Panc1 (cell line): Measurements from ENCODE around the gene PDZK1. TPM values are rescaled to one million over a fixed set of nuclear protein-coding genes. Genes with fewer than 3 reads are reported as not detected.

Experiments used
- ATAC-seq: fragments of 200-7000 bp; cut with Tn5 transposase; 2 replicates; pipeline ENCODE4 v1.9.1; 2020; ENCODE audit warnings: mild to moderate bottlenecking, moderate library complexity
- BruUV-seq: library from RNA; stranded (reverse); fragments of 400-500 nt; replicated peaks from 2 replicates; lab custom pipeline; 2021; lab: Mats Ljungman, UMichigan
- CTCF ChIA-PET: fragments of 300-600 bp; sonication (Branson Sonifier 250); formaldehyde crosslinking; loops from one replicate; lab custom pipeline; 2022; ENCODE audit warnings: antibody characterized with exemption; lab: Charles Lee
- POLR2A ChIA-PET: fragments of 300-600 bp; sonication (Branson Sonifier 250); formaldehyde crosslinking; loops from one replicate; lab custom pipeline; 2022; ENCODE audit warnings: antibody characterized with exemption; lab: Charles Lee
- DNase-seq: peaks from one replicate; pipeline ENCODE4 v3.0.0-alpha.2; 2010; ENCODE audit warnings: low read depth, low spot score
- H3K27ac ChIP-seq: 2 replicates; pipeline ENCODE4 v1.5.1; 2011; ENCODE audit warnings: mild to moderate bottlenecking, low read length, inconsistent platforms
- H3K27me3 ChIP-seq: fragments of 200-500 bp; sonication (Bioruptor generic); 2 replicates; pipeline ENCODE4 v1.6.0; 2014; ENCODE audit warnings: low read length, inconsistent platforms; ENCODE audit not compliant: control insufficient read depth, insufficient read depth
- H3K36me3 ChIP-seq: fragments of 200-500 bp; sonication (Bioruptor generic); 2 replicates; pipeline ENCODE4 v1.5.1; 2014; ENCODE audit warnings: inconsistent platforms, mild to moderate bottlenecking, low read length, moderate library complexity; ENCODE audit not compliant: control insufficient read depth, insufficient read depth
- H3K4me1 ChIP-seq: 2 replicates; pipeline ENCODE4 v1.5.1; 2011; ENCODE audit warnings: inconsistent platforms, mild to moderate bottlenecking, low read length, moderate library complexity; ENCODE audit not compliant: control insufficient read depth, insufficient read depth
- H3K4me3 ChIP-seq, 2 experiments: 2 replicates each; pipeline ENCODE4 v1.5.1; 2011 to 2012; ENCODE audit warnings: low read depth in 2 of 2, low read length in 2 of 2, mild to moderate bottlenecking in 2 of 2, inconsistent platforms in 1 of 2, moderate library complexity in 1 of 2
- H3K9me3 ChIP-seq: fragments of 200-500 bp; sonication (Bioruptor generic); 2 replicates; pipeline ENCODE4 v1.5.1; 2014; ENCODE audit warnings: low read depth, mild to moderate bottlenecking, inconsistent platforms, low read length, moderate library complexity; ENCODE audit not compliant: control insufficient read depth, insufficient read depth
- CTCF ChIP-seq: fragments of 450-650 bp; IDR thresholded peaks from 2 replicates; pipeline ENCODE4 v1.5.1; 2017; ENCODE audit warnings: mild to moderate bottlenecking
- POLR2AphosphoS5 ChIP-seq: IDR thresholded peaks from 2 replicates; pipeline ENCODE4 v1.6.1; 2012; ENCODE audit warnings: mild to moderate bottlenecking, low read depth, low read length, moderate library complexity
- REST ChIP-seq, 2 experiments: IDR thresholded peaks; 2 replicates each; pipeline ENCODE4 v1.6.1; 2011 to 2012; ENCODE audit warnings: low read depth in 2 of 2, control low read depth in 1 of 2, low read length in 1 of 2, mild to moderate bottlenecking in 1 of 2, moderate library complexity in 1 of 2; ENCODE audit not compliant: insufficient read depth in 1 of 2
- SIN3A ChIP-seq: IDR thresholded peaks from 2 replicates; pipeline ENCODE4 v1.6.1; 2012; ENCODE audit warnings: low read depth, mild to moderate bottlenecking, low read length, moderate library complexity, borderline replicate concordance; ENCODE audit not compliant: insufficient read depth
- TCF7L2 ChIP-seq: IDR thresholded peaks from 2 replicates; pipeline ENCODE4 v1.6.1; 2011; ENCODE audit warnings: mild to moderate bottlenecking, low read depth, low read length, inconsistent platforms
- in situ Hi-C: cut with HindIII; loops from 2 replicates; pipeline ENCODE4 v1.10.0; 2016; ENCODE audit warnings: low sequenced_read_pairs, low pct_unique_long_range_greater_than_20kb
- intact Hi-C: fragments of 100-400 bp; cut with micrococcal nuclease; formaldehyde crosslinking; loops from one replicate; pipeline ENCODE4 v1.10.0; 2022; ENCODE audit not compliant: unreplicated experiment
- total RNA-seq: library from RNA; stranded (reverse); gene quantifications from one replicate; pipeline ENCODE4 v1.2.1, GENCODE V29; 2021; ENCODE audit not compliant: unreplicated experiment

The PDZK1 gene
- total RNA-seq, 1 experiment from 2014 or later: 2.3 TPM

GRCh38 chr1:145717833-145718232 lies 10.7 kb upstream of the PDZK1 start:
- intact Hi-C loops (no loop called here), in situ Hi-C loops (no loop called here)
- no peaks in the 10 kb centered on the region for H3K9me3 ChIP-seq
- no peak overlapping the region for H3K4me3 ChIP-seq
- 0 out of 2 replicates have a peak overlapping the region, but pooled peaks have one; percentile 13 for H3K27ac ChIP-seq
- ChIA-PET POLR2A (no interaction called here), CTCF (no interaction called here)
- H3K4me1 ChIP-seq: peaks cover 22% of the 10 kb centered on the region
- ATAC-seq: no peak
- TF ChIP-seq POLR2AphosphoS5 (no peak), CTCF (no peak), REST (IDR thresholded peaks at IDR 0.05; ENCODE audit: insufficient read depth in 1 of 2, low read depth in 2 of 2, low read length in 1 of 2) (no peak), TCF7L2 (no peak), SIN3A (no peak)
- no peaks in the 10 kb centered on the region for H3K27me3 ChIP-seq
- BruUV-seq: no TSS peak
- DNase-seq: no peak
- H3K36me3 ChIP-seq: no peaks in the 10 kb centered on the region

- intact Hi-C loops: no loop called here
- no peaks in the 10 kb centered on the region for H3K27me3 ChIP-seq
- ChIA-PET CTCF (interaction anchor here (0.6 kb wide), 1 partner anchor 207 kb away, joined by 3 read pairs; no protein-coding TSS in a partner anchor), POLR2A (no interaction called here)
- no peak for ATAC-seq
- in situ Hi-C loops: no loop called here
- TF ChIP-seq TCF7L2: no peak
- TF ChIP-seq REST (IDR thresholded peaks at IDR 0.05; ENCODE audit: insufficient read depth in 1 of 2, low read depth in 2 of 2, low read length in 1 of 2): no peak
- no peak for TF ChIP-seq POLR2AphosphoS5
- TF ChIP-seq SIN3A: no peak
- no peak for TF ChIP-seq CTCF
- H3K27ac ChIP-seq: no peak overlapping the region
- no TSS peak for BruUV-seq
- no peaks in the 10 kb centered on the region for H3K36me3 ChIP-seq
- H3K4me1 ChIP-seq: peaks cover 18% of the 10 kb centered on the region
- no peak for DNase-seq
- no peak overlapping the region for H3K4me3 ChIP-seq
- no peaks in the 10 kb centered on the region for H3K9me3 ChIP-seq
These were observed 9.6 kb upstream of the PDZK1 start for GRCh38 chr1:145716641-145717345.
